Stimulated activated CD4-positive, alpha-beta T cell treated with anti-CD3 and anti-CD28 coated beads, Interleukin-1b, Interleukin-23, amount 100 ng/mL, for 4 hours (primary cell): ENCODE measurements around the gene ABHD15.
"Not testable (repeated sequence)": the region's sequence is repeated elsewhere in the genome, so short reads cannot be mapped to it uniquely, and the experiment has no call there.

Experiments used
- DNase-seq, 2 donors: peaks; one replicate each; pipeline ENCODE4 v3.0.0-alpha.2; 2020; ENCODE audit warnings: low read depth in 2 of 2

Gene ABHD15

GRCh38 chr17:29571486-29571882 lies 4.6 kb upstream of the ABHD15 start:
- no peak for DNase-seq

GRCh38 chr17:29570521-29570920 lies 3.7 kb upstream of the ABHD15 start:
- DNase-seq = no peak

- DNase-seq = no peak
Measured at GRCh38 chr17:29569245-29569950, 2.6 kb upstream of the ABHD15 start.

GRCh38 chr17:29568331-29569244 lies 1.8 kb upstream of the ABHD15 start, which contains the start of gene TP53I13:
TP53I13 (plus strand) TSS chr17:29568701; CDS start chr17:29568759, 58 bp downstream.
- peak; percentile 94 for DNase-seq

- DNase-seq = peak; percentile 53 to 60
Measured at GRCh38 chr17:29567554-29568330, 905 bp upstream of the ABHD15 start.

GRCh38 chr17:29567304-29567553 lies 392 bp upstream of the ABHD15 start:
- no peak for DNase-seq

- DNase-seq = peak; percentile 39 to 50
Measured at GRCh38 chr17:29565643-29566472, 979 bp downstream of the ABHD15 start.

GRCh38 chr17:29563816-29564215 lies 3.0 kb downstream of the ABHD15 start:
- DNase-seq = no peak

GRCh38 chr17:29562615-29563014 lies 4.2 kb downstream of the ABHD15 start:
- no peak for DNase-seq

GRCh38 chr17:29561554-29562517 lies 5.0 kb downstream of the ABHD15 start:
- no peak for DNase-seq

- no peak for DNase-seq
Measured at GRCh38 chr17:29560316-29560715, 6.5 kb downstream of the ABHD15 start.

- no peak for DNase-seq
Measured at GRCh38 chr17:29559640-29560039, 7.2 kb downstream of the ABHD15 start.

- DNase-seq = not testable (repeated sequence)
Measured at GRCh38 chr17:29558139-29558538, 8.7 kb downstream of the ABHD15 start.

- no peak for DNase-seq
Measured at GRCh38 chr17:29557739-29558116, 9.1 kb downstream of the ABHD15 start.

- no peak for DNase-seq
Measured at GRCh38 chr17:29557085-29557738, 9.6 kb downstream of the ABHD15 start.

GRCh38 chr17:29555840-29556239 lies 11.0 kb downstream of the ABHD15 start:
- no peak for DNase-seq

- no peak for DNase-seq
Measured at GRCh38 chr17:29549177-29549923, 17.5 kb downstream of the ABHD15 start.

GRCh38 chr17:29546830-29547229 lies 20.0 kb downstream of the ABHD15 start:
- DNase-seq = no peak

- DNase-seq = no peak
Measured at GRCh38 chr17:29546085-29546484, 20.8 kb downstream of the ABHD15 start.
